Right lobe of liver (tissue), 4 donors: ENCODE measurements around the gene NME9.

Experiments used
- CTCF ChIP-seq, 4 donors: fragments of 200-600 bp in 3 of 4; fragments of 450-650 bp in 1 of 4; IDR thresholded peaks; one replicate each; pipeline versions ENCODE4 v1.5.1 to v1.8.0; 2016 to 2022; ENCODE audit warnings: antibody characterized with exemption in 4 of 4, mild to moderate bottlenecking in 2 of 4
- POLR2A ChIP-seq: fragments of 450-650 bp; IDR thresholded peaks from one replicate; pipeline ENCODE4 v1.6.1; 2017; ENCODE audit warnings: antibody characterized with exemption, mild to moderate bottlenecking
- donor health status: DM: no; HTN: no; CAD: no.
- donor health status: DM: no; HTN: no; CAD: no.
- donor health status: DM: no; HTN: yes; CAD: no.

GRCh38 chr3:138256022-138256421, 73.6 kb downstream of the NME9 start:
- no peak for TF ChIP-seq CTCF (IDR thresholded peaks at IDR 0.05)
- TF ChIP-seq POLR2A = no peak
